Stimulated activated CD4-positive, alpha-beta T cell treated with anti-CD3 and anti-CD28 coated beads, Interleukin-1b, Interleukin-23, amount 100 ng/mL, for 4 hours (primary cell): ENCODE measurements around the gene DYRK1B.
"Not testable (repeated sequence)": the region's sequence is repeated elsewhere in the genome, so short reads cannot be mapped to it uniquely, and the experiment has no call there.

Source experiments
- DNase-seq, 2 donors: peaks; one replicate each; pipeline ENCODE4 v3.0.0-alpha.2; 2020; ENCODE audit warnings: low read depth in 2 of 2

DYRK1B gene

DNA sequence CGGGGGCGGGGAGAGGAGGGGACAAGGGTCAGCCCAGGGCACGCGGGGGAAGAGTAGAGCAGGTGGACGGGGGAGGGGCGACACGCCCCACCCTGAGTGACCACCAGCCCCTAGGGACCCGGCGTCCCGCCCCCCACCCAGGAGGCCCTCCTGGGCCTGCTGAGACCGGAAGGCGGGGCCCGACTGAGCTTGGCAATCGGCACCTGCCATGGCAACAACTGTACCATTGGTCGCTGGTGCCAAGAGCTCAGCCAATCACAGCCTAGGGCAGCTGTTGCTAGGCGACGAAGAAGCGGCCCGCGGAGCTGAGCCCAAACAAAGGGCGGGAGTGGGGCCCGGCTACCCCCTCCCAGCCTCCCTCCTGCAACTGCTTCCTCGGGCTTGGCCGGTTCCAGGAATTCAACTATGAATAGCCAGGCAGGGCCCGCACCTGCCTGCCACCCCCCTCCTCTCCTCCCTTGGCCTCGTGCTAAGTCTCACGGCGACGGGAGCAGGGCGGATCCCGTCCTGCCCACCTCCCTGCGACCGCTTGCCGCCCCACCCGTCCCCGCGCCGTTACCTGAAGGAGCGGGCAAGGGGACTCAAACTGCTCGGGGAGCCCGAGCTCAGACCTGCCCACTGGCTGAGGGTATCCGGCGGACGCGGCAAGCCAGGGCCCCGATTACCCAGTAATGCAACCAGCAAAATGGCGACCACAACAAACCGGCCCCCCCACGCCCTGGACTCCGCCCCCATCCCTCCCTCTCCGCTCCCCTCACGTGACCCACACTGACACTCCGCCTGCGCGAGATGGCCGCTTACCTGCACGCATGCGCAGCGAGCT, at the start of gene DYRK1B:
DYRK1B (minus strand) TSS at position 699 of the 823 bp plus-strand sequence. CDS start 2,295 bp downstream, outside the sequence.
- DNase-seq: peak; percentile 90 to 96

DNA sequence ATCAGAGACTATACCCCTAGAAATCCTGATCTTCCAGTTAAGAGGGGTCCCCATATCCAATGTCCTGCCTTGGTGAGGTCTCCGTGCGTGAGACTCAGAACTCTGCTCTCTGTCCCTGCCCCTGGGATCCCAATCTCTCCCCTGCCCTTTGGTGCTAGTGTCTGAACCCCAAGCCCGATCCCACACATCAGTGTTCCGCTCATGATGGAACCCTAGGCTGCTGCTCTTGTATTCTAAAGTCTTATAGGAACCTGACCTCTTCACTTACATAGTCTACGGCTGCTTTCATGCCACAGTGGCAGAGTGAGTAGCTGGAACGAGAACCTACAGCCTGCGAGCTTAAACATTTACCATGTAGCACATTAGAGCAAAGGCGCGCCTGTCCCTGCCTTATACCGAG, 48.7 kb upstream of the DYRK1B start:
- not testable (repeated sequence) for DNase-seq

DNA sequence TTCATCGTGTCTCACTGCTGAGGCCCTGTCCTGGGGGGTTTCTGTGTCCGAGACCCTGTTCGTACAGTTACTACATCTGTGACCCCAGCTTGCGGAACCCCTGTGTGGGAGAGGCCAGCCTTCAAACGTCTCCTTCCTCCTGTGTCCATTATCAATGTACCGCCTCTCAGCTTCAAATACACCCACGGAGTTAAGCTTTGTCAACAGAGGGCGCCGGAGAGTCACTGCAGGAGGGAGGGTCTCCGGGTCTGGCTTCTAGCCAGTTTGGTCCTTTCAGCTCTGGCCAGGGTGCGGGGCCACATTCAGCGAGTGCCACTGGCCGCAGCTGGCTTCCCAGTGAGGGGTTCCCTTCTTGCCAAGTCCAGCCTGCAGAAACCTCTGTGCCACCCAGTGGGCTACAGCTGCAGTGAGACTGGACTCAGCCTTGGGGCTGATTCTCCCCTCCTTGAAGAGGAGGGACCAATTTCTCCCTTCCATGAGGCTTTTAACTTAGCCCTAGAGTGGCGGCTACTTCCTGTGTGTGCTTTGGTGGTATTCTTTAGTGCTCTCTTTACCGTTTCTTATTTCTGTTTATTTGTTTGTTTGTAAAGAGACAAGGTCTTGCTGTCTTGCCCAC, 47.6 kb upstream of the DYRK1B start:
- not testable (repeated sequence) for DNase-seq

DNA sequence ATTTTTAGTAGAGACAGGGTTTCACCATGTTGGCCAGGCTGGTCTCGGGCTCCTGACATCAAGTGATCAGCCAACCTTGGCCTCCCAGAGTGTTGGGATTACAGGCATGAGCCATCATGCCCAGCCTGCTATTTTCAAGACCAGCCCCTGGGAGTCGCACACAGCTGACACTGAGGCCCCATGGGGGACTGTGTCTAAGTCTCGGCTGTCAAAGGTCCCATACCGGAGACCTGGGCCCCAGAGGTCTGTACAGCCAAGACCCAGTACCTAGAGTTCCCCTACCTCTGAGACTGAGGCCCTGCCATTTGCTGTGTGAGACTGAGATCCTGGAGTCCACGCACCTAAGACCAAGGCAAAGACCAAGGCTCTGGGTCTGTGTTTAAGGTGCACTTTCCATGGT, 46.3 kb upstream of the DYRK1B start:
- not testable (repeated sequence) for DNase-seq

DNA sequence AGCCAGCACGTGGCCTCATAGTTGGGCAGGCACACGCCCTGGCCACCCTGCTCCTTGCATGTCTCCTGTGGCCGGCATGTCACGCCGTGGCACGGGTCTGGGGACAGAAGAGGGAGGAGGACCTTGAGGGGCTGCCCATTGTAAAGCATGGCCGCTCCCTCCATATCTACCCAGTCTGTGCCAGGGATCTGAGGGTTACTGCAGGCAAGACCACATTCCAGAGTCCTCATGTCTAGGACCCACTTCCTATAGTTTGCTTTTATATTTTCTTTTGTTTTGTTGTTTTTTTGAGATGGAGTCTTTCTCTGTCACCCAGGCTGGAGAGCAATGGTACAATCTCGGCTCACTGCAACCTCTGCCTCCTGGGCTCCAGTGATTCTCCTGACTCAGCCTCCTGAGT, 45.8 kb upstream of the DYRK1B start:
- not testable (repeated sequence) for DNase-seq

DNA sequence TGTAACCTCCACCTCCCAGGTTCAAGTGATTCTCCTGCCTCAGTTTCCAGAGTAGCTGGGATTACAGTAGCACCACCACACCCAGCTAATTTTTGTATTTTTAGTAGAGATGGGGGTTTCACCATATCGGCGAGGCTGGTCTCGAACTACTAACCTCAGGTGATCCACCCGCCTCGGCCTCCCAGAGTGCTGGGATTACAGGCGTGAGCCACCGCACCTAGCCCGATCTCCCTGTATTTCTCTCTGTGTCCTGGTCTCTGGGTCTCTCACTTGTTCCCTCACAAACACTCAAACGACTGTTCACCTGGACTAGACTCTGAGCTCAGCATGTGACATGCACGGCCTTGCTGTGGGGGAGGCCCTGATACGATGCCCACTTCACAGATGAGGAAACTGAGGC, 44.9 kb upstream of the DYRK1B start:
- DNase-seq: not testable (repeated sequence)

DNA sequence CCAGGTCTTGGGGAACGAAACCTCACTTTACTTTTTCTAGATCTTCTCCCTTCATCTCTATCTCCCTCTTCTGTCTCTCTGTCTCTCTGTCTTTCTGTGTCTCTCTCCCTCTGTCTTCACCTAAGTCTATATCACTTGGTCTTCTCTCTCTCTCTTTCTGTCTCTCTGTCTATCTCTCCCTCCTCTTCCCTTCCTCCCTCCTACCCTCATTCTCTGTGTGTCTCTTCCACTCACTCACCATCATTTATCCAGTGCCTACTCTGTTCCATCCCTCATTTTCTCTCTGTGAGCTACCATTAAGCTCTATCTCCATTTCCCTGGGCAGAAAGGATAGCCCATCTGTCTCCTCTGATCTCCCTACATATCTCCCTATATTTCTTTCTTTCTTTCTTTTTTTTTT, 44.4 kb upstream of the DYRK1B start:
- DNase-seq: no peak

DNA sequence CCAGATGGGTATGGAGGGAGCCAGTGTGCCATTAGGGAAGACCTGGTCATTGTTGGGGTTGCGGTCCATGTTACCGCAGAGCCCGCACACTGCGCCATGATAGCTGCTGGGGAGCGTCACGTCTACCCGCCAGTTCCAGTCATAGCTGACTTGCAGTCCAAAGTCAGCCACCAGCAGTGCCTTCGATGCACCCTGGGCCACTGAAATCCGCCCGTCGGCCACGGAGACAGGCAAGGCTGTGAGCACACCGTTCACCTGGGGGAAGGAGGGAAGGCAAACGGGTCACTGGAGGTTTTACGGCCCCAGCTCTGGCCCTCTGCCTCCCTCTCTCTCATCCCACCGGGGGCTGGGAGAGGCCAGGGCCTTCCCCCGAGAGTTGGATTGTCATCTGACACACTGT, 44.0 kb upstream of the DYRK1B start:
- DNase-seq: not testable (repeated sequence)

DNA sequence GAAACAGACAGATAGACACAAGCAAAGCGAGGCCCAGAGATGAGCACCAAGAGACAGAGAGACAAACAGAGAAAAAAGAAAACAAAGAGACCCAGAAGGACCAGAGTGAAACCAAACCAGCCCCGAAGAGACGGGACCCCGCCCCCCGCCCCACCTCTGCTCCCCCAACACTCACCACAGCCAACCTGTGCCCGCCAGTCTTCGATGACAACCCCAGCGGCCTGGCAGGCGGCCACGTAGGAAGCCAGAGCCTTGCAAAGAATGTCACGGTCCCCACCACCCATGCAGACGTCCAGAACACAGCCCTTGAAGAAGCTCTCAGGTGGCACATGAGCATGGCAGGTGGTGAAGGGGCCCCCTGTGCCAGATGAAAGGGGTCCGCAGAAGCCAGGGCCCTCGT, 43.5 kb upstream of the DYRK1B start:
- DNase-seq: not testable (repeated sequence)

DNA sequence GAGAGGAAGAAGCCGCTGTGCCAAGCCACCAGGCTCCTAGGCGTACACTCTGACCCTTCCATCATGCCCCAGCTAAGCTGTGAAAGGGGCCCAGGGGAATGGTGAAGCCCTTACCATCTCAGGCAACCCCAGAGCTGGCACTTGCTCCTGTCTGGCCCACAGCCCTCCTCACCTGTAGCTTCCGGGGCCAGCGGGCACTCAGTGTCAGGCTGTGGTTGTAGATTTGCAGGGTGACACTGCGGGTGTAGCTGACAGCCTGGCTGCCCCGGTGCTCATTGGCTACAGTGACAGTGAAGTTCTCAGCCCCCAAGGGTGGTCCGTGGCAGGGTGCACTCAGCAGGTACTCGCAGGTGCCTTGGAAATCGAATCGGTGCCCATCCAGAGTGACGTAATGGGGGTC, 42.5 kb upstream of the DYRK1B start:
- not testable (repeated sequence) for DNase-seq

DNA sequence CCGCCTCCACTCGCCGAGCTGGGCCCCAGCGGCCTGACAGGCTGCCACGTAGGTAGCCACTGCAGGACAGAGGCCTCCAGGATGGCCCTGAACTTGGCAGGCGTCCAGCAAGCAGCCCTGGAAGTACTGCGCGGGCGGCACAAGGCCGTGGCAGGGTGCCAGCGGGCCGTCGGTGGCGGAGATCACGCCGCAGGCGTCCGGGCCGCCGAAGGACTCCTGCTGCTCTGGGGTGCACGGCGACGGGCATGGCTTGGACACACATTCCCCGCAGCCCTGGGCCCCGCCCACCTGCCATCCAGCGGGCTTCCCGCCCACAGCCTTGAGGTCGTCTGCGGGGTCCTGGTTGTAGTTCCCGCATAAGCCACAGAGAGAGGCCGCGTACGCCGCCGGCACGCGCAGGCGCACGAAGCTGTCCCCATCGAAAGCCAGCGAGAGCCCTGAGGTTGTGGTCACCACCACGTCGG, 41.5 kb upstream of the DYRK1B start:
- not testable (repeated sequence) for DNase-seq

DNA sequence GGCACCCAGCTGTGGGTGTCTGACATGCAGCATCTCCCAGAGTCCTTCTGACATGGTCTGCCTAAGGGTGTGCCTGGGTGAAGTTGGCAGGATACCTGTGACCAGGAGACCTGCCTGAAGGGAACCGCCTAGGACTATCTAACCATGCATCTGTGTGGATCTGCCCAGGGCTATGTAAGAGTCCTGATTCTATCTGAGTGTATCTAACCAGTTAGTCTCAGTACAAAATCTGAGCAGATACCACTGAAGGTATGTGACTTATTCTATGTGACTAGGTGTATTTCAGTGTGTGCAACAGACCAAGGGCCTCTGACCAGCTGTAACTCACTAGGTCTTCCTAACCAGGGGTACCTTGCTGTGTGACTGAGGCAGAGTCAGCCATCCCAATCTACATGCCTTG, 40.4 kb upstream of the DYRK1B start:
- DNase-seq: no peak

DNA sequence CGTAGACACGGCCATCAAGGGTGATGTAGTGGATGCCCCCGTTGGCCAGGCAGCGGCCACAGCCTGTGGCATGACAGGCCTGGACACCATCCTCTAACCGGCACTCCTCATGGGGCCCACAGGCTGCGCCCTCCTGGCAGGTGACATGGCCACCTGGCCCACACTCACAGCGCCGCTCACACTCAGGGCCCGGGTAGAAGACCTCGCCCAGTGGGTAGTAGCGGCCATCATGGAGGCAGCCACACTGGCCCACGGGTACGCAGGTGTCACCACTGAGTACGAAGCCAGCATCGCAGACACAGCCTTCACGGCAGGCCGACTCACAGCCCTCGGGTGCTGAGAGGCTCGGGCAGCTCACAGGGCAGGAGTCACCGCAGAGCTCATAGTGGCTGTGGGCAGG, 39.4 kb upstream of the DYRK1B start:
- no peak for DNase-seq

DNA sequence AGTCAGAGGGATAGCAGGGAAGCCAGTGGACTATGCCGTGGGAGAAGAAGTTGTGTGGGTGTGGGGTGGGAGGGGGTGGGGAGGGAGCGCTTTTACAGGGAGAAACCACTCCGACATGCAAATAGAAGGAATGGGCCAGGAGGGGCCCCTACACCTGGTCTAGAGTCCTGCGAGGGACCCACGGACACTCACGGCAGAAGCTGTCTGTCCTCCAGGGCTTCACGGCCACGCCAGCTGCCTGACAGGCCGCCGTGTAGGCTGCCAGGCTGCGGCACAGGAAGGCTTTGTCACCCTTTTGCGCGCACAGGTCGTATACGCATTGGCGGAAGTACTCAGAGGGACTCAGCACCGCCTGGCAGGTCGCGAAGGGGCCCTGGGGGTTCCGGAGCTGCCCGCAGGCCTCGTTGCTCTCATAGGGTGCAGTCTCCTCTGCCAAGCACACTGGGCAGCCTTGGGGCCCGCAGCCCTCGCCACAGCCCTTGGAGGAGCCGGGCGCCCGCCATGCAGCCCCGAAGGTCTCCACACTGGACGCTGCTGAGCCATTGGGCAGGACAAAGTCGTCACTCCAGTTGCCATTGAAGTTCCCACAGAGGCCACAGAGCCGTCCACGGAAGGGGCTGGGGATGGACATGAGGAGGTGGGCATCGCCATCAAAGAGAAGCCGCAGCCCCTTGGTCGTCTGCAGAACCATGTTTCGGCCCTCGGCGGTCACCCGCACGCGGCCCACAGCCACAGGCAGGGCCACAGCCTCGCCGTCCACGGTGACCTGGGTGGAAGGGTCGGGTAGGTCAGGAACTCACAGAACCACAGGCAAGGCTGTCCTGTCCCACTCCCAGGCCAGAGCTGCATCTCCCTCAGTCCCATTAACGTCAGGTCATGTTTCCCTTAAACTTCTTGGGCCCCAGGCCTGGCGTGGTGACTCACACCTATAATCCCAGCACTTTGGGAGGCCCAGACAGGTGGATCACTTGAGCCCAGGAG, 38.2 kb upstream of the DYRK1B start:
- no peak for DNase-seq

DNA sequence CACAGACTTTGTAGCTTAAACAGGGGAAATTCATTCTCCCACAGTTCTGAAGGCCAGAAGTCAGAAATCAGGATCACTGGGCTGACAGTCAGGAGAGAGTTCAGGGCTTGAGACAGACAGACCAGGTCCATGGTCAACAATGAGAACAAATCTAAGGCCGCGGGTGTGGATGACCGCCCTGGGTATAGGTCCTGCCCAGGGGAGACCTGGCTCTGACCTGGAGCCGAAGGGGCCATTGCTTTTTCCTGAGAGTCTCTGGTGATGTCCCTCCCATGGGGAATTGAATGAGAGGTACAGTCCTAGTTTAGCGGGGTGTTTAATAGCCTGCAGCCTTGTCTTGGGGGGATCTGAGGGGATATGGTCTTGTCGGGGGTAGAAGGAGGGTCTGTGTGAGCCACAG, 37.4 kb upstream of the DYRK1B start:
- no peak for DNase-seq

DNA sequence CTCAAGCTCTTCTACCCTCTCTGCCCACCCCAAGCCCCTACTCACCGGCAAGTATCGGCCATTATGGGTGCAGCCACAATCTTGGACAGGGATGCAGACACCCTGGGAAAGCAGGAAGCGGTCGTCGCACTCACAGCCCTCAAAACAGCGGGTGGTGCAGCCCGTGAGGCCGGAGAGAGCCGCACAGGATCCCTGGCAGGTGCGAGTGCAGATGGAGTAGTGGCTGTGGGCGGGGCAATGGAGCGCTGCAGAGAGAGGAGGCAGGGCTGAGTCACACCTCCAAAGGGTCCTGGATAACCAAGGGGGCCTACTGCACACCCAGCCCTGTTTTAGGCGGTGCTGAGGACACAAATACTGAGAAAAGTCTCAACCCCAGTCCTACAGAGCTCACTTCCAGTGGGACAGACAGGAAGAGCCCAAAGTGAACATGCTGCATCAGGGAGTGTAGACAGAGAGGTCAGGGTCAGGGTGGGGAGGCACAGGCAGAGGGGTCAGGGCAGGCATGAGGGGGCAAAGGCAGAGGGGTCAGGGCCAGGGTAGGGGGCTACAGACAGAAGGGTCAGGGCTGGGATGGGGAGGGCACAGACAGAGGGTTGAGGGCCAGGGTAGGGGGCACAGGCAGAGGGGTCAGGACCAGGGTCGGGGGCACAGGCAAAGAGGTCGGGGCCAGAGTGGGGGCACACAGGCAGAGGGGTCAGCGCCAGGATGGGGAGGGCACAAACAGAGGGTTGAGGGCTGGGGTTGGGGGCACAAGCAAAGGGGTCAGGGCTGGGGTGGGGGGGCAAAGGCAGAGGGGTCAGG, 36.4 kb upstream of the DYRK1B start:
- no peak for DNase-seq

DNA sequence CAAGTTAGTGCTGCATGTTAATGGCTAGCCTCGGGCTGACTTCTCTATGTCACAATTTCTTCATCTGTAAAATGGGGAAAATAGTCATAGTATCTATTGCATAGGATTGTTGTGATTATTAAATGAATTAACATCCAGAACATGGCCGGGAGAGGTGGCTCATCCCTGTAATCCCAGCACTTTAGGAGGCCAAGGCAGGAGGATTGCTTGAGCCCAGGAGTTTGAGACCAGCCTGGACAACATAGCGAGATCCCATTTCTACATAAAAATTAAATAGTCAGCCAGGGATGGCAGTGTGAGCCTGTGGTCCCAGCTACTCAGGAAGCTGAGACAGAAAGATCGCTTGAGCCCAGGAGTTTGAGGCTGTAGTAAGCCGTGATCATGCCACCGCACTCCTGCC, 34.0 kb upstream of the DYRK1B start:
- DNase-seq: no peak

DNA sequence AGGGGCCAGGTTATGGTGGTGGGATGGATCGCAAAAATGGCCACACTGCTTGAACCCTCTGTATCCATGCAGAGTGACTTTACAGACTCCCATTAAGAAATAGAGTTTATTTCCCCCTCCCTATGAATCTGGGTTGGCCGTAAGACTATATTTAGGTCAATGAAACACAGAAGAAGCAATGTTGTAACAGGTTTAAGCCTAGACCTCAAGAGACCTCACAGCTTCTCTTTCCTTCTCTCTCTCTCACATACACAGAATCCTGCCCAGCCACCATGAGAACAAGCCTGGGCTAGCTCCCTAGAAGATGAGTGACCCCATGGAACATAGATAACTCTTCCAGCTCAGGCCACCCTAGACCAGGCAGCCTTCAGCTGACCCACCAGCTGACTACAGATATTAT, 33.2 kb upstream of the DYRK1B start:
- no peak for DNase-seq

DNA sequence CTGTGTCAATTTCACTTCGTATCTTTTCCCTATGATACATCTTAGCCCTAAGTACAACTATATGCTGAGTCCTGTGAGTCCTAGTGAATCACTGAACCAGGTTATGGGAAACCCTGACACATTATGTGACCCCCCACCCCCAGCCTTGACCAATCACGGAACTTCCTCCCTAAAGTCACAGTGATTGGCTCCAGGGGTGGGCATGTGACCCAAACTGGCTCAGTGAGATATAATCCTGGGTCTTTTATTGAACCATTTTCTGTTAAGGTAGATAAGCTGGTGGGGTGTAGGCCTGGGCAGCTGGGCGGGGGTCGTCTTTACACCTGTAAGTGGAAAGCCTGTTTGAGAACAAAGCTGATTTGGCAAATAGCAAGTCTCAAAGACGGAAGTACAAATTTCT, 32.0 kb upstream of the DYRK1B start:
- no peak for DNase-seq

DNA sequence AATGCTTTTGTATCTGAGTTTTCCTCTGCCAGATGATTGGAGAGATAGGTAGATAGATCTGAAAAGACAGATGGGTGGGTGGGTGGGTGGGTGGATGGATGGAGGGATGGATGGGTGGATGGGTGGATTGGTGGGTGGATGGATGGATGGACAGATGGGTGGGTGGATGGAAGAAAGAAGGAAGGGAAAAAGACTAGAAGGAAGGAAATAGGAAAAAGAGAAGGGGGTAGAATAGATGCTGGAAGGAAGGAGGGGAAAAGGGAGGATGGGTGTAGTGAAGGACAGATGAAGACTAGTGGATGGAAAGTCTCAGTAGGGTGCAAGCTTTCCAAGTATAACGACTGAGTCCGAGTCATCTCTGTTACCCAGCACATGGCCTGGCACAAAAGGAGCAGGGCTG, 31.2 kb upstream of the DYRK1B start:
- DNase-seq: no peak

DNA sequence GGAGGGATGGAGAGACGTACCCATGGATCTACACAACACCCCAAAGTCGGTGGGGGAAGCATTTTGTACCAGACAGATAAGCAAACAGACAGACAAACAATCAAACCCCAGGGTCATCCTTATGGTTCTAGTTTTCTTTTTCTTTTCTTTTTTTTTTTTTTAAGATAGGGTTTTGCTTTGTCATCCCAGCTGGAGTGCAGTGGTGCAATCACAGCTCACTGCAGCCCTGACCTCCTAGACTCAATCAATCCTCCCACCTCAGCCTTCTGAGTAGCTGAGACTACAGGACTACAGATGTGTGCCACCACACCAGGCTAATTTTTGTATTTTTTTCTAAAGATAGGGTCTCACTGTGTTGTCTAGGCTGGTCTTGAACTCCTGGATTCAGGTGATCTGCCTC, 30.2 kb upstream of the DYRK1B start:
- no peak for DNase-seq
